HepG2 (cell line): ENCODE results near the gene ZFYVE28. TPM values are rescaled to one million over a fixed set of nuclear protein-coding genes. Genes with fewer than 3 reads are reported as not detected.
A peak's percentile ranks its signal among the peaks of the same experiment; 100 is the strongest.

ENCODE experiments used
- ATAC-seq: fragments of 200-7000 bp; cut with Tn5 transposase; 3 replicates; pipeline ENCODE4 v1.9.1; 2020; ENCODE audit warnings: mild to moderate bottlenecking, moderate library complexity
- BruUV-seq: library from RNA; stranded (reverse); fragments of 400-500 nt; replicated peaks from 2 replicates; lab custom pipeline; 2021; lab: Mats Ljungman, UMichigan
- CTCF ChIA-PET: fragments of 300-600 bp; formaldehyde crosslinking; extraction: SDS; loops from one replicate; lab custom pipeline; 2021; ENCODE audit warnings: low total read pairs, inconsistent platforms, low intra/inter-chr PET ratio; lab: Yijun Ruan, JAX
- POLR2A ChIA-PET: fragments of 350-600 bp; sonication (Branson Sonifier 250); formaldehyde crosslinking; loops from one replicate; lab custom pipeline; 2020; ENCODE audit warnings: antibody characterized with exemption, inconsistent platforms; lab: Yijun Ruan, JAX
- DNase-seq: peaks from one replicate; pipeline ENCODE4 v3.0.0-alpha.2; 2015; ENCODE audit warnings: low spot score
- FAIRE-seq: peaks from 3 replicates; lab custom pipeline; 2011; peaks lifted over from hg19 to GRCh38; lab: Jason Lieb, UNC
- H2AFZ ChIP-seq: one replicate; pipeline ENCODE4 v1.6.1; 2011; ENCODE audit warnings: low read length, inconsistent platforms
- H3K27ac ChIP-seq: fragments of 300-600 bp; 3 replicates; pipeline ENCODE4 v1.8.0; 2011; ENCODE audit warnings: mixed run types, mild to moderate bottlenecking, mixed read lengths, low read length, inconsistent platforms; ENCODE audit not compliant: insufficient read depth; ENCODE audit errors: extremely low read length
- H3K27me3 ChIP-seq, 2 experiments: fragments of 200-600 bp in 1 of 2; 2 replicates in 1 of 2; 3 replicates in 1 of 2; pipeline versions ENCODE4 v1.6.0 to v1.8.0; 2011; ENCODE audit warnings: low read length in 2 of 2, mild to moderate bottlenecking in 2 of 2, moderate library complexity in 2 of 2, inconsistent platforms in 1 of 2; ENCODE audit not compliant: insufficient read depth in 2 of 2, control insufficient read depth in 1 of 2
- H3K36me3 ChIP-seq, 2 experiments: fragments of 200-600 bp in 1 of 2; replicated peaks in 1 of 2; 2 replicates in 1 of 2; 3 replicates in 1 of 2; pipeline versions ENCODE4 v1.5.1 to v1.8.0; 2011; ENCODE audit warnings: low read length in 2 of 2, inconsistent platforms in 1 of 2; ENCODE audit not compliant: insufficient read depth in 2 of 2, control insufficient read depth in 1 of 2
- H3K4me1 ChIP-seq: 2 replicates; pipeline ENCODE4 v1.5.1; 2012; ENCODE audit warnings: low read length, inconsistent platforms; ENCODE audit not compliant: insufficient read depth
- H3K4me2 ChIP-seq: 2 replicates; pipeline ENCODE4 v1.6.0; 2011; ENCODE audit warnings: low read depth, low read length, inconsistent platforms
- H3K4me3 ChIP-seq, 3 experiments: fragments of 200-600 bp in 1 of 3; sonication (generic), shearing (Covaris generic) in 1 of 3; replicated peaks in 1 of 3; 2 replicates each; pipeline ENCODE4 v1.5.1; 2011 to 2016; ENCODE audit warnings: low read length in 3 of 3, inconsistent platforms in 2 of 3, low read depth in 2 of 3, mild to moderate bottlenecking in 2 of 3, control low read depth in 1 of 3, mixed read lengths in 1 of 3; ENCODE audit not compliant: insufficient read depth in 1 of 3
- H3K79me2 ChIP-seq: one replicate; pipeline ENCODE4 v1.6.1; 2011; ENCODE audit warnings: low read length, inconsistent platforms; ENCODE audit not compliant: insufficient read depth
- H3K9ac ChIP-seq: 2 replicates; pipeline ENCODE4 v1.6.0; 2011; ENCODE audit warnings: mild to moderate bottlenecking, low read depth, low read length, inconsistent platforms; ENCODE audit not compliant: insufficient read depth
- H3K9me3 ChIP-seq: 2 replicates; pipeline ENCODE4 v1.5.1; 2012; ENCODE audit warnings: mild to moderate bottlenecking, low read length
- H4K20me1 ChIP-seq: 2 replicates; pipeline ENCODE4 v1.6.0; 2011; ENCODE audit warnings: inconsistent platforms, mild to moderate bottlenecking, low read length, moderate library complexity; ENCODE audit not compliant: insufficient read depth
- HNRNPLL ChIP-seq: fragments of 200-400 bp; formaldehyde crosslinking; IDR thresholded peaks from 2 replicates; pipeline ENCODE4 v1.6.1; 2017; ENCODE audit warnings: mild to moderate bottlenecking, low read depth, low read length; ENCODE audit not compliant: poor library complexity, severe bottlenecking
- KDM4B ChIP-seq: sonication (generic); formaldehyde crosslinking; IDR thresholded peaks from 2 replicates; pipeline ENCODE4 v1.4.0; 2020; ENCODE audit warnings: missing genetic modification reagents
- LCORL ChIP-seq, 2 experiments: fragments of 450-650 bp in 1 of 2; sonication (generic) in 1 of 2; formaldehyde crosslinking in 1 of 2; IDR thresholded peaks; 2 replicates each; pipeline versions ENCODE4 v1.5.0 to v1.6.1; 2017 to 2020; ENCODE audit warnings: antibody characterized with exemption in 1 of 2, missing genetic modification reagents in 1 of 2
- MTA1 ChIP-seq: sonication (generic); formaldehyde crosslinking; IDR thresholded peaks from 2 replicates; pipeline ENCODE4 v1.4.0; 2020; ENCODE audit warnings: missing genetic modification reagents, mild to moderate bottlenecking, borderline replicate concordance
- MTF2 ChIP-seq: sonication (generic); formaldehyde crosslinking; IDR thresholded peaks from 2 replicates; pipeline ENCODE4 v1.5.0; 2020; ENCODE audit warnings: missing genetic modification reagents, borderline replicate concordance
- SAFB2 ChIP-seq: sonication (generic); formaldehyde crosslinking; IDR thresholded peaks from 2 replicates; pipeline ENCODE4 v1.5.1; 2020; ENCODE audit warnings: missing genetic modification reagents, low read depth, mild to moderate bottlenecking, borderline replicate concordance
- ZBTB7B ChIP-seq: sonication (generic); formaldehyde crosslinking; IDR thresholded peaks from 2 replicates; pipeline ENCODE4 v1.4.0; 2020; ENCODE audit warnings: missing genetic modification reagents
- ZFY ChIP-seq: sonication (generic); formaldehyde crosslinking; IDR thresholded peaks from 2 replicates; pipeline ENCODE4 v1.4.0; 2020; ENCODE audit warnings: missing genetic modification reagents
- ZKSCAN1 ChIP-seq: fragments of 150-350 bp; IDR thresholded peaks from 2 replicates; pipeline ENCODE4 v1.6.1; 2014; ENCODE audit warnings: low read length
- ZNF331 ChIP-seq: sonication (generic); formaldehyde crosslinking; IDR thresholded peaks from 2 replicates; pipeline ENCODE4 v1.4.0; 2020; ENCODE audit warnings: missing genetic modification reagents
- ZSCAN30 ChIP-seq: sonication (generic); formaldehyde crosslinking; IDR thresholded peaks from 2 replicates; pipeline ENCODE4 v1.5.0; 2020; ENCODE audit warnings: mild to moderate bottlenecking, missing genetic modification reagents
- WGBS: methylation state at CpG from one replicate; pipeline ENCODE4 v1.1.6; 2017; ENCODE audit warnings: low lambda C conversion rate; 5-methylcytosine and 5-hydroxymethylcytosine counted together
- in situ Hi-C: cut with HindIII; loops from 2 replicates; pipeline ENCODE4 v1.10.0; 2017; ENCODE audit warnings: low pct_unique_long_range_greater_than_20kb; ENCODE audit not compliant: extremely low pct_ligation_motif_present
- intact Hi-C: fragments of 100-400 bp; cut with micrococcal nuclease; formaldehyde crosslinking; loops from one replicate; pipeline ENCODE4 v1.10.0; 2022; ENCODE audit not compliant: unreplicated experiment
- polyA plus RNA-seq, 8 experiments: library from polyadenylated mRNA; depleted of rRNA in 3 of 8; stranded (reverse) in 7 of 8; unstranded in 1 of 8; fragments of >200 nt; fragmentation: Illumina TruSeq in 4 of 8; extraction: Trizol in 4 of 8; gene quantifications; 2 replicates each; pipeline versions ENCODE4 v1.2.1 to v1.2.3, GENCODE V29; 2011 to 2016; ENCODE audit warnings: low read depth in 4 of 8, missing spikeins in 1 of 8, mixed read lengths in 1 of 8; ENCODE audit not compliant: insufficient read depth in 1 of 8
- total RNA-seq, 5 experiments: library from RNA; depleted of rRNA; stranded (reverse); fragments of >200 nt; fragmentation: Illumina TruSeq; extraction: Trizol; gene quantifications; 2 replicates each; pipeline ENCODE4 v1.2.3, GENCODE V29; 2016; ENCODE audit warnings: low read depth in 1 of 5
- TF ChIP-seq, protein P1 (sequence below): sonication (generic); formaldehyde crosslinking; IDR thresholded peaks from 2 replicates; pipeline ENCODE4 v1.9.0; 2022; ENCODE audit warnings: missing genetic modification reagents, mild to moderate bottlenecking, borderline replicate concordance
- TF ChIP-seq, protein P2 (sequence below): sonication (generic); formaldehyde crosslinking; IDR thresholded peaks from 2 replicates; pipeline ENCODE4 v1.5.1; 2020; ENCODE audit warnings: mild to moderate bottlenecking, moderate library complexity, missing genetic modification reagents
- TF ChIP-seq, protein P3 (sequence below): sonication (generic); formaldehyde crosslinking; IDR thresholded peaks from 2 replicates; pipeline ENCODE4 v1.5.1; 2020; ENCODE audit warnings: mild to moderate bottlenecking, missing genetic modification reagents, moderate library complexity

ZFYVE28 gene
- total and polyA plus RNA-seq, 2 of the 13 experiments (the other 11 are each of a cell fraction or from before 2014, with no cell fraction given), result 0.12 to 0.22 TPM

DNA sequence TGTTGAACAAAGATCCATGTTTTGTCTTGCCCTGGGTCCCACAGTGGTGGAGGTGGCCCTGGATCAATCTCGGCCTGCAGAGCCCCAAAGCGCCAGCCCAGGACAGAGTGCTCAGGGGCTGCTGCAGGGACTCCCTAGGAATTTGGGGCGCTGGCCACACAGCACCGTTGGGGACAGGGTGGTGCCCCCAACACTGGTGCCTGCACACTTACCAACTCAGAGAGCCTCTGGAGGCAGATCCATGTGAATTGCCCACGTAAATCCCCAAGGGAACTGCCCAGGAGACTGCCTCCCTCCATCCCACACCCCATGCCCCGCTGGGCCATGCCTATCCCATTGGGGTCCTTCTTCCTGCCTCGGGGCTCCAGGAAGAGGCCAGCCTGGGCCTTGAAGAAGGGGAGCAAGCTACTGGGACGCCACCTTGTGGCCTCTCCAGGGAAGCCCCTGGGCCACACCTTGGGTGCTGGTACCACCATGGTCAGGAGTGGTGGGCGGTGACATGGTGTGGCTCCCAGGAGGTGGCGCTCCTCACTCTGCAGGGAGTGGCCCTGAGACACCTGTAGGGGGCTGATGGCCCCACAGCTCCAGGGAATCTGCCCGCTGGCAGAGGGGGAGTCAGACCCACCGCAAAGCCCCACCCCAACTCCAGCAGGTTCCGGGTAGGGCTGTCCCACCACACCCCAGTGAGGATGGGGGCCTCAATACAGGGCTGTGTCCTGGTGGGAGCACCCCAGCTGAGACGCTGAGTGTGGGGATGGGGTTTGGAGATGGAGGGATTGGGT, 23.1 kb upstream of the ZFYVE28 start:
- in situ Hi-C loops (no loop called here), intact Hi-C loops (loop anchor here (1.0 to 2.0 kb wide), 2 partner anchors 21 to 221 kb away; no protein-coding TSS in a partner anchor)
- H3K27ac ChIP-seq, result no peak overlapping the region
- DNase-seq, result peak; percentile 80
- H3K9me3 ChIP-seq, result no peaks in the 10 kb centered on the region
- no peaks in the 10 kb centered on the region for H3K79me2 ChIP-seq
- peak; percentile 37 for FAIRE-seq
- peaks cover 27% of the 10 kb centered on the region for H3K4me1 ChIP-seq
- peak; percentile 97 for ATAC-seq
- POLR2A ChIA-PET, result no interaction called here
- CTCF ChIA-PET, result interaction anchor here (0.7 to 2.3 kb wide), 5 partner anchors 21 to 514 kb away, joined by 3 to 17 read pairs (median 6); no protein-coding TSS in a partner anchor
- no peaks in the 10 kb centered on the region for H3K36me3 ChIP-seq
- H3K9ac ChIP-seq, result no peak overlapping the region
- H3K4me2 ChIP-seq, result peak overlapping the region; percentile 58
- H4K20me1 ChIP-seq, result no peaks in the 10 kb centered on the region
- WGBS, result 13% methylated on average over 7 of the region's 14 CpGs
- no peak overlapping the region for H2AFZ ChIP-seq
- peaks cover 2 to 22% of the 10 kb centered on the region in 2 experiments; a peak in 4 of 5 replicates for H3K27me3 ChIP-seq
- BruUV-seq, result no TSS peak
- peak overlapping the region in 1 of 3 experiments; percentile 38; a peak in 1 of 6 replicates for H3K4me3 ChIP-seq
- 0 out of 2 replicates have a peak, but pooled peaks have one; percentile 34 for TF ChIP-seq KDM4B (CRISPR knock-in tag)
- TF ChIP-seq, protein P1, sequence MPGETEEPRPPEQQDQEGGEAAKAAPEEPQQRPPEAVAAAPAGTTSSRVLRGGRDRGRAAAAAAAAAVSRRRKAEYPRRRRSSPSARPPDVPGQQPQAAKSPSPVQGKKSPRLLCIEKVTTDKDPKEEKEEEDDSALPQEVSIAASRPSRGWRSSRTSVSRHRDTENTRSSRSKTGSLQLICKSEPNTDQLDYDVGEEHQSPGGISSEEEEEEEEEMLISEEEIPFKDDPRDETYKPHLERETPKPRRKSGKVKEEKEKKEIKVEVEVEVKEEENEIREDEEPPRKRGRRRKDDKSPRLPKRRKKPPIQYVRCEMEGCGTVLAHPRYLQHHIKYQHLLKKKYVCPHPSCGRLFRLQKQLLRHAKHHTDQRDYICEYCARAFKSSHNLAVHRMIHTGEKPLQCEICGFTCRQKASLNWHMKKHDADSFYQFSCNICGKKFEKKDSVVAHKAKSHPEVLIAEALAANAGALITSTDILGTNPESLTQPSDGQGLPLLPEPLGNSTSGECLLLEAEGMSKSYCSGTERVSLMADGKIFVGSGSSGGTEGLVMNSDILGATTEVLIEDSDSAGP, result peak; percentile 85
- TF ChIP-seq MTA1 (CRISPR knock-in tag), result 0 out of 2 replicates have a peak, but pooled peaks have one; percentile 22
- no peak for TF ChIP-seq SAFB2 (CRISPR knock-in tag)
- 0 out of 2 replicates have a peak, but pooled peaks have one; percentile 34 for TF ChIP-seq ZFY (CRISPR knock-in tag)
- no peak for TF ChIP-seq ZSCAN30
- TF ChIP-seq, protein P2, sequence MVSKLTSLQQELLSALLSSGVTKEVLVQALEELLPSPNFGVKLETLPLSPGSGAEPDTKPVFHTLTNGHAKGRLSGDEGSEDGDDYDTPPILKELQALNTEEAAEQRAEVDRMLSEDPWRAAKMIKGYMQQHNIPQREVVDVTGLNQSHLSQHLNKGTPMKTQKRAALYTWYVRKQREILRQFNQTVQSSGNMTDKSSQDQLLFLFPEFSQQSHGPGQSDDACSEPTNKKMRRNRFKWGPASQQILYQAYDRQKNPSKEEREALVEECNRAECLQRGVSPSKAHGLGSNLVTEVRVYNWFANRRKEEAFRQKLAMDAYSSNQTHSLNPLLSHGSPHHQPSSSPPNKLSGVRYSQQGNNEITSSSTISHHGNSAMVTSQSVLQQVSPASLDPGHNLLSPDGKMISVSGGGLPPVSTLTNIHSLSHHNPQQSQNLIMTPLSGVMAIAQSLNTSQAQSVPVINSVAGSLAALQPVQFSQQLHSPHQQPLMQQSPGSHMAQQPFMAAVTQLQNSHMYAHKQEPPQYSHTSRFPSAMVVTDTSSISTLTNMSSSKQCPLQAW (CRISPR knock-in tag), result peak; percentile 56; the same call in 1 of the 2 replicates
- no peak for TF ChIP-seq LCORL (IDR thresholded peaks at IDR 0.05)
- peak; percentile 54; the same call in 1 of the 2 replicates for TF ChIP-seq LCORL (CRISPR knock-in tag; IDR thresholded peaks at IDR 0.05)
- TF ChIP-seq HNRNPLL, result peak; percentile 31
- TF ChIP-seq ZNF331 (CRISPR knock-in tag), result 0 out of 2 replicates have a peak, but pooled peaks have one; percentile 42
- peak; percentile 92; the same call in 1 of the 2 replicates for TF ChIP-seq ZBTB7B
- no peak for TF ChIP-seq ZKSCAN1
- TF ChIP-seq, protein P3, sequence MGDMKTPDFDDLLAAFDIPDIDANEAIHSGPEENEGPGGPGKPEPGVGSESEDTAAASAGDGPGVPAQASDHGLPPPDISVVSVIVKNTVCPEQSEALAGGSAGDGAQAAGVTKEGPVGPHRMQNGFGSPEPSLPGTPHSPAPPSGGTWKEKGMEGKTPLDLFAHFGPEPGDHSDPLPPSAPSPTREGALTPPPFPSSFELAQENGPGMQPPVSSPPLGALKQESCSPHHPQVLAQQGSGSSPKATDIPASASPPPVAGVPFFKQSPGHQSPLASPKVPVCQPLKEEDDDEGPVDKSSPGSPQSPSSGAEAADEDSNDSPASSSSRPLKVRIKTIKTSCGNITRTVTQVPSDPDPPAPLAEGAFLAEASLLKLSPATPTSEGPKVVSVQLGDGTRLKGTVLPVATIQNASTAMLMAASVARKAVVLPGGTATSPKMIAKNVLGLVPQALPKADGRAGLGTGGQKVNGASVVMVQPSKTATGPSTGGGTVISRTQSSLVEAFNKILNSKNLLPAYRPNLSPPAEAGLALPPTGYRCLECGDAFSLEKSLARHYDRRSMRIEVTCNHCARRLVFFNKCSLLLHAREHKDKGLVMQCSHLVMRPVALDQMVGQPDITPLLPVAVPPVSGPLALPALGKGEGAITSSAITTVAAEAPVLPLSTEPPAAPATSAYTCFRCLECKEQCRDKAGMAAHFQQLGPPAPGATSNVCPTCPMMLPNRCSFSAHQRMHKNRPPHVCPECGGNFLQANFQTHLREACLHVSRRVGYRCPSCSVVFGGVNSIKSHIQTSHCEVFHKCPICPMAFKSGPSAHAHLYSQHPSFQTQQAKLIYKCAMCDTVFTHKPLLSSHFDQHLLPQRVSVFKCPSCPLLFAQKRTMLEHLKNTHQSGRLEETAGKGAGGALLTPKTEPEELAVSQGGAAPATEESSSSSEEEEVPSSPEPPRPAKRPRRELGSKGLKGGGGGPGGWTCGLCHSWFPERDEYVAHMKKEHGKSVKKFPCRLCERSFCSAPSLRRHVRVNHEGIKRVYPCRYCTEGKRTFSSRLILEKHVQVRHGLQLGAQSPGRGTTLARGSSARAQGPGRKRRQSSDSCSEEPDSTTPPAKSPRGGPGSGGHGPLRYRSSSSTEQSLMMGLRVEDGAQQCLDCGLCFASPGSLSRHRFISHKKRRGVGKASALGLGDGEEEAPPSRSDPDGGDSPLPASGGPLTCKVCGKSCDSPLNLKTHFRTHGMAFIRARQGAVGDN, result peak; percentile 69
- TF ChIP-seq MTF2, result no peak
